HG03108 (cell line): Measurements from ENCODE around the gene CNGA3.
A peak's percentile ranks its signal among the peaks of the same experiment; 100 is the strongest.

Experiments
- ATAC-seq: cut with Tn5 transposase; IDR thresholded peaks from one replicate; pipeline ENCODE4 v1.9.1; 2021; ENCODE audit warnings: moderate library complexity; ENCODE audit not compliant: unreplicated experiment

CNGA3 gene

GRCh38 chr2:98438190-98439133 is 92.2 kb downstream of the CNGA3 start:
- ATAC-seq = no peak

GRCh38 chr2:98441706-98442450 is 95.6 kb downstream of the CNGA3 start:
- ATAC-seq = no peak

DNA sequence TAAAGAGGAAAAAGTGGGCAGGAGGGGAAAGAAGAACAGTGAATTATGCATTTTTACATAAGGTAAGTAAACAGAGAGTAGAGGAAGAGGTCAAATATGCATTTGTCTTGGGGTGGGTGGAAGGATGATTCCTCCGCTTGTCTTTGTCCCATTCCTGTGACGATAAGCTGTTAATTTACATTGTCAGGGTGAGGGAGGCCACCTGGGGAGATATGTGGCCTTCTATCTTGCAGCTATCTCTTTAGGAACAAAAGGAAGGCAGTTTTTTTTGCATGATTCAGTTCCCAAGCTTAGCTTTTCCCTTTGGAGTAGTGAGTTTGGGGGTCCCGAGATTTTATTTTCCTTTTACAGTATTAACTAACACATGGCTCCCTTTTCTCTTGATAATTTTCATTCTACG is 96.2 kb downstream of the CNGA3 start:
- no peak for ATAC-seq

GRCh38 chr2:98444436-98445176 is 98.3 kb downstream of the CNGA3 start, which contains the start of gene INPP4A:
INPP4A (plus strand) TSS chr2:98444858; CDS start chr2:98520049, 75,191 bp downstream.
- peak; percentile 78 for ATAC-seq

GRCh38 chr2:98445177-98445682 is 99.0 kb downstream of the CNGA3 start:
- ATAC-seq = peak; percentile 26

DNA sequence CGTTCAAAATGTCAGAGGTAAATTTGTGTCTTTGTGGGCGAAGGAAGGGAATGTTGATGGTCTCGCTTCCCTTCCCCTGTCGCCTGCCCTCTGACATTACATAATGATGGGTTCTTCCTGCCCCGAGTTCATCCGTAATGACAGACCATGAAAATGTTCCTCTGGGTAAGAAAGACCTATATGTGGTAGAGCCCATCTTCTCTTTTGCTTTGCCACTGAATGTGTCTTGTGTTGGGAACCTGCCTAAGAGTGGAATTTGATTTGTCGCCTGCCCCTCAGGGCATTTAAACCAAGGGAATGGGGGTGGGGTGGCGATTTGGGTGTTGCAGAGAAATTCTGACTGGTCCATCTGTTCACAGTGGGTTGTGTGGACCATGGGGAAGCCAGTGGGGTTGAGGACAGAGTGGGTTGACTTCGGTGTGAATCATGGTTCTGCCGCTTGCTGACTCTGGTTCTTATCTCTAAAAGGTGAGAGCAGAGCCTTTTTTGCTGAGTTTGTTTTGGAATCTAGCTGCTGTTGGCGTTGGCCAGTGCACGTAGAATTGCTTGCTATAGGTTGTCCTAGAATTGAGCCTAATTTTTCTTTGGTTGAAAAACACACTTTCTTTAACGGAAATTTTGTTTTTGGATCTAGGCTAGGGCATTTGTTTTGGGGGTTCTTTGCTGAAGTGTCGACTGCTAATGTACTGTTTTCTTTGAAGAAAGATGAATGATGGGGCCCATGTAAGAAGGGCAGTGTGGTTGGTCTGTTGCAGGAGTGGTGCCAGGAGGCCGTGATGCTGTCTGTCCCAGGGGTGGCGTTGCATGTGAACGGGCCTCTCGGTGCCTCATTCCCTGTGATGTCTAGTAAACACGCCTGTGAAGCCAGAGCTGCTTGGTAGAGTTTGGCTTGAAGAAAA is 99.7 kb downstream of the CNGA3 start:
- no peak for ATAC-seq

DNA sequence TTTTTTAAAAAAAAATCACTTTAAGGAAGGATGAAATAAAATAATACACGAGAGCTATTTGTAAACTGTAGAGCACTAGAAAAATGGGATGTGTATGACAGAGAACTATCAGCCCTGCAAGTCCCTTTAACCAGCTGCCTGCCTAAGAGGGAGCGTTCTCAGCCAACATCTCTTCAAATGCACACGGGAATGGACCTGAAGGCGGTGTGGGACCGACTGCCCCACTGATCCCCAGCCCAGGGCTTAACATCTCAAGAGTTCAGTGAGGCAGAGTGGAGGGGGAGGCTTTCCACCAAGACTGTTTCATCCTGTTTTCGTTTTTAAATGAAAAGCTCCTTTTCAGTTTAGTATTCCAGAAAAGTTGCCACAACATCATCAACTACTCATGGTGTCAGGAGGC is 100.6 kb downstream of the CNGA3 start:
- ATAC-seq = no peak
